NCI-H2029 treated with DMSO at 0.1 percent for 48 hours (cell line): ENCODE measurements around the gene ITFG1.
"Not testable (repeated sequence)": the region's sequence is repeated elsewhere in the genome, so short reads cannot be mapped to it uniquely, and the experiment has no call there.

Experiments used
- DNase-seq: peaks from one replicate; lab custom pipeline; 2025; lab: John Stamatoyannopoulos, UW

Gene ITFG1

GRCh38 chr16:47473004-47473403 lies 12.1 kb upstream of the ITFG1 start:
- not testable (repeated sequence) for DNase-seq

GRCh38 chr16:47470810-47471209 lies 9.9 kb upstream of the ITFG1 start:
- no peak for DNase-seq

DNA sequence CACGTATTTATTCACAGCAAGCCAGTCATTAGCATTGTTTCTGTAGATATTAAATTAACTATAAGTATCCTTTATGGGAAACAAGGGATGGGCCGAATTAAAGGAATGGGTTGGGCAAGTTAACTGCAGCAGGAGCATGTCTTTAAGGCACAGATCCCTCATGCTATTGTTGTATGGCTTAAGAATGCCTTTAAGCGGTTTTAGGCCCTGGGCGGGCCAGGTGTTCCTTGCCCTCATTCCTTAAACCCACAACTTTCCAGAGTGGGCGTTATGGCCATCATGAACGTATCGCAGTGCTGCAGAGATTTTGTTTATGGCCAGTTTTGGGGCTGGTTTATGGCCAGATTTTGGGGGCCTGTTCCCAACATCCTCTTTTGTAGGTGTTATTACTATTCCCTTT lies 9.3 kb upstream of the ITFG1 start:
- DNase-seq, result no peak

DNA sequence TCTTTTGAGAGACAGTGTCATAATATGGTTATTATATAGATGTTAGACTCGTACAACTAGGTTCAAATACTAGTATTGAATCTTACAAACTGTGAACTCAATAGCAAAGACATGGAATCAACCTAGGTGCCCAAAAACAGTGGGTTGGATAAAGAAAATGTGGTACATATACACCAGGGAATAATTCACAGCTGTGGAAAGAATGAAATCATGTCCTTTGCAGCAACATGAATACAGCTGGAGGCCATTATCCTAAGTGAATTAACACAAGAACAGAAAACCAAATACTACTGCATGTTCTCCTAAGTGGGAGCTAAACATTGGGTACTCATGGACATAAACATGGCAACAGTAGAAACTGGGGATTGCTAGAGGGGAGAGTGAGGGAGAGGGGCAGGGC lies 8.4 kb upstream of the ITFG1 start:
- no peak for DNase-seq

DNA sequence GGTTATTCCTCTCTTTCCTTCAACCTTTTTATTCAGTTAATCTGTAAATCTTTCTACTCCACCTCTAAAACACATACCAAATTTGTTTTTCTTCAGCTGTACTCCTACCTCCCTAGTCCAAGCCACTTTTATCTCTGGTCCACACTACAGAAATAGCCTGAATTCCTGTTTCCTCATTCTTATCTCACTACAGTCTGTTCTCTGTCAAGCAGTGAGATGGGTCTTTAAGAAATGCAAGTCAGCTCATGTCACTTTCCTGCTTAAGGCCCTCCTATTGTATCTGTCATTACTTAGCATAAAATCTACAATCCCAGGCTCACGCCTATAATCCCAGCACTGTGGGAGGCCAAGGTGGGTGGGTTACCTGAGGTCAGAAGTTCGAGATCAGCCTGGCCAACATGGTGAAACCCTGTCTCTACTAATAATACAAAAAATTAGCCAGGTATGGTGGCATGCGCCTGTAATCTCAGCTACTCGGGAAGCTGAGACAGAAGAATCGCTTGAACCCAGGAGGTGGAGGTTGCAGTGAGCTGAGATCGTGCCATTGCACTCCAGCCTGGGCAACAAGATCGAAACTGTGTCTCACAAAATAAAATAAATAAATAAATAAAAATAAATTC lies 7.3 kb upstream of the ITFG1 start:
- not testable (repeated sequence) for DNase-seq

DNA sequence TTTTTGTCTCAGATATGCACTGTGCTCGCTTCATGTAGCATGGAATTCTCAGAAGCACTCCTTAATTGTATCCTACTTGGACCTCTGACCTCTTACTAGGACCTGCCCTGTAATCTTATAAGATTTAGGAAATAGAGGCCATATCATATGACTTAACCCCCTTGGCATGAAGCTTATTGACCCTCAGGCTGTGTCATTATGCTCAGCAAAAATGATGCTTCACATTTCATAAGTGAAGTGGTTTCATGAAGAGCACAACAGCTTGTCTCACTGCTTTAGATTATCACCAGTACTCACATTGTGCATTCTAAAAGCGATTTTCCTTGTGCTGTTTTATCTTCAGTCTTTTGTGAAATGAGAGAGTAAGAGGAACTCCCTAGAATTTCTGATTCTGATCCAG lies 6.6 kb upstream of the ITFG1 start:
- DNase-seq, result no peak

DNA sequence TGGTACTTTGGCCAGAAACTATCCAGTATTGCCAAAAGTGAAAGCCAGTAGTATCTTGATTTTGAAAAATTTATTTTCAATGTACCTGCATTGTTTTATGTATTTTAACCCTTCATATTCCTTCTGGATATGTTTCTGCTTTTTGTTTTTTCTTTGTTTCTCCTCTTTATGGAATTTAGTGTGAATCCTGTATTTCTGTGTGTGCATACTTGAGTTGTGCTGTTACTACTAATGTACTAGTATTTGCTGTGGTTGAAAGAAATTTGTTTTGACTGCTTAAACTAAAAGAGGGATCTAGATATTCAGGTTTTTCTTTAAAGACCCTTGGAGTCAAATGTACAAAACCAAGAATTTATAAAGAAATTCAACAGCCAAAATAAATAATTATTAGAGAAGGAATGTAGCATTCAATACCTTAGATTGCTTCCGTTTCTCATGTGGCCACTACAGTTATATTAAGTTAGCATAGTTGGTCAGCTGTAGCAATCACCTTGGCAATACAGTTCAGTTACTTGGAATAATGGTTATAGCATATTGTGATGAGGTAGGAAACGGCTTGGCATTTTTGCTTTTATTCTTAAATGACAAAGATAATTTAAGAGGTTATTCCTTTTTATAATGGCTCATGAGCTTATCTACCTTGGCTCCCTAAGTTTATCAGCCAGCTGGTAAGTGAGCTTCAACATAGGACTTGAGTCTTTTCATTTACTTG lies 5.2 kb upstream of the ITFG1 start:
- DNase-seq, result no peak

- no peak for DNase-seq
Measured at GRCh38 chr16:47463771-47464624, 3.1 kb upstream of the ITFG1 start.

DNA sequence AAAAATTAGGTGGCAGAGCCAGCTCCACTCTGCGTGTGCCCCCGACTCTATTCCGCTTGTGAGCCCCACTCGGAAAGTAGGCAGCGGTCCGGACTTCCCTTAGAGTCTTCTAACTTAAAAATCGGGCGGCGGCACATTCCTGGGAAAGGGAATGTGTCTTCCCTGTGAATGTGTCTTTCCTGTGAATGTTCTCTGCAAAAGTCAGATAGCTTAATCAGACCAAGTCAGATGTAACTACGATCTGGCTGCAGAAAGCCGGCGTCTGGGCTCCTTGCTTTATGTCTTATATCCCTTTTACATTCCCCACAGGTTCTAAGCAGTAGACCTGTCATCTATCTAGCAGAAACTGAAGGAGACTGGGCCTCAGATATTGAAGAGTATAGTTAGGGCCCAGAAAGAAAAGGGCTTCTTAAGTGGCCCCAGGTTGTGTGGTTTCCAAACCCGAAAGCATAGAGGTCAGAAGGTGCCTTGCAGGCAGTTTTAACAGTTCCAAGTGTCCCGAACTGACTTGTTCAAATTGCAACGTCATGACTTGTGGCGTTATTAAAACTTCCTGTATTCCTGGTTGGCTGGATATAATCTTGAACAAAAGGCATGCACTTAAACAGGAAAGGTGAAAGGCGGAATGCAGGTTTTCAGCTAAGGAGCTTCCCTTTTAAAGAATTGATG lies 869 bp upstream of the ITFG1 start:
- no peak for DNase-seq

- DNase-seq, result no peak
Measured at GRCh38 chr16:47460359-47460710, 528 bp downstream of the ITFG1 start.

DNA sequence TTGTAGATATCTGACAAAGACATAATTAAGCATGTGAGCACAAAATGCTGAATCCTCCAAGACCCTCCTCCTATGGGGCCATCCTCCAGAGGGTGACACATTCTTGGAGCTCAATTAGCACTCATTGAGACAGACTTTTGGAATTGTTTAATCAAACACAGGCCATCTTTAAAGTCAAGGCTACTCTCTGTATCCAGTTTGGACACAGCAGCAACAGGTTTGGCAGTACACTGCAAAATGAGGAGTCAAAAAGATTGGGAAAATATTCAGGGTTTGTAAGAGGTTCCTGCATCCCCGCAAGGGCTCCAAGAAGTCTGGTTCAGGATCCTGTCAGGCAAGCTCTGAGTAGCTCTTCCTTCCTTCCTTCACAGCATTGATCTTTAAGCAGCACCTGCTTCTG lies 1.3 kb downstream of the ITFG1 start:
- no peak for DNase-seq

- no peak for DNase-seq
Measured at GRCh38 chr16:47458331-47458730, 2.5 kb downstream of the ITFG1 start.

DNA sequence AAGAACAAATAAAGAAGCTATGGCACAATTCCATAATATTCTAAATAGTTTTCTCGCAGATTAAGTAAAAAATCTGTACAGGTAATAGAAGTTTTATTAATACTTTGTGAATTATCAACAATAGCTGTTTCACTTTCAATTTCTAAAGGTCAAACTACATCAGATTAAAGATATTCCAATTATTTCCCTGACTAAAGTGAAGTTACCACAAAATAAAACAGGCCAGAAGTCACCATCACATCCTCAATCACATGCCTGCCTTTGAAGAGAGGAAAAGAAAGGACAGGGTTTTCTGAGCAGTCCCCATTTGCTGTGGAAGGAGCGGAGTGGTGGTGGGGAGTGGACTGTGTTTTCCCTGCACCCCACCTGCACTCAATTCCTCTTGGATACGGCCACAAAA lies 11.1 kb downstream of the ITFG1 start:
- no peak for DNase-seq

DNA sequence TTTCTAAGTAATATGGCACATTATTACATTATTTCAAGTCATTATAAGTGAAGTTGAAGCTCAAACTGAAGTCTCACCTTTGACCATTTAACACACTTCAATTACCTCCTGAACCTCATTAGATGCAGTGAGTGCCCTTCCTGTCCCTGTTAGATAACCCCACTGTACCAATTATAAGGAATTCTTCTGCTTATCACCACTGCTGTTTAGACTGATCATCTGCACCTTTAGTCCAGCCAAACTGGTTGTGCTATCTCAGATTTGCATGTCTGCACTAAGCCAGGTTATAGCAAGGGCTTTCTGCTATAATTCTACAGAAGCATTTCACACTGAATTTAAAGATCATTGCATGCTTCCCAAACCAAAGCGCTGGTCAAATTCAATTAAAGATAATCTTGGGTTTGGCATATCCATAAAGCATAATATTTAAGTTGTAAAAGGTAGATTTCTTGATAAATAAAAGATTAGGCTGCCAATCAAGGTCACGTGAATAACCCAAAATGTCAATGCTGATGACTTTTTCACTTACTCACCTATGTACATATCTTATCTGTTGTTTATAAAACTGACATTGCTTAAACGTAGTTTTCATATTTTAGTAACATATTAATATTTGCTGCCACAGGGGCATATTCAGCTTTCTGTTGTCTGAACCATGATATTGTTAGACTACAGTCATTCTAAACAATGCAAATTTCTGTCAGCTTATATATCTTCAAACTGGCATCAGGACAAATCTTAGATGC lies 11.9 kb downstream of the ITFG1 start:
- no peak for DNase-seq

DNA sequence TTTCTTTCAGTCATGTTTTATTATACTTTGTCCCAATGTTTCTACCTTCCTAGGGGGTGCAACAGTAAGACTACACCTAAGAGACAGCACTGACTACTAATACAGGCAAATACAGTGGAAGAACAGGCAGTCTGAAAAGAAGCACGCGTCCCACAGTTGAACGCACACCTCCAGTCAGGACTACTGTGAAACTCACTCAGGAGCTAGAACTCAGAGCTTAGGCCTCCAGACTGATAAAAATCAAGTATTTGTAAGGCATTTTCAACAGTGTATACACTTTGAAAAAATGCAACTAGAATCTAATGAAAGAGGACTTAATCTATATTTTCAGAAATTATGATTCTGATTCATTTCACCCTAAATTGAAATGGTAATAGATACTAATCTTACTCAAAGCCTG lies 14.4 kb downstream of the ITFG1 start:
- no peak for DNase-seq

GRCh38 chr16:47442884-47443283 lies 18.0 kb downstream of the ITFG1 start:
- DNase-seq, result not testable (repeated sequence)

DNA sequence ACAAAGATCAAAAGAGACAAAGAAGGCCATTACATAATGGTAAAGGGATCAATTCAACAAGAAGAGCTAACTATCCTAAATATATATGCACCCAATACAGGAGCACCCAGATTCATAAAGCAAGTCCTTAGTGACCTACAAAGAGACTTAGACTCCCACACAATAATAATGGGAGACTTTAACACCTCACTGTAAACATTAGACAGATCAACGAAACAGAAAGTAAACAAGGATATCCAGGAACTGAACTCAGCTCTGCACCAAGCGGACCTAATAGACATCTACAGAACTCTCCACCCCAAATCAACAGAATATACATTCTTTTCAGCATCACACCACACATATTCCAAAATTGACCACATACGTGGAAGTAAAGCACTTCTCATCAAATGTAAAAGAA lies 20.8 kb downstream of the ITFG1 start:
- DNase-seq, result not testable (repeated sequence)

- DNase-seq, result not testable (repeated sequence)
Measured at GRCh38 chr16:47434274-47434673, 26.6 kb downstream of the ITFG1 start.

DNA sequence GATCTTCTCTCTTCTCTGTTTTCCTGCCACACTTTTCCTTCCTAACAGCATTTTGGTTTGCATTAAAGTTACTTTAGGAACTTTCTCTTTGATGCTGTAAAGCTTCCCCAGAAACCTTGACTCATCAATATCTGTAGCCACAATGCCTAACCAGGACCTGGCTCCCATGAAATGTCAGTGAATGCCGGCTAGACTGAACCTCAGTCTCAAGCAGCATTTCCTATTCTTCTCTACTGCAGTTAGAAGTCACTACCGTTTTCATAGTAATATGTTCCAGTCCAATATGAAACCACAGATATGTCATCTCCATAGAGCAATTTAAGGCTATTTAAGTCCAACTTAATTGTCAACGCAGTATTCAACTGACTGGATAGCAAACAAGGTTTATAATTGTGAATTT lies 28.9 kb downstream of the ITFG1 start:
- DNase-seq, result no peak

DNA sequence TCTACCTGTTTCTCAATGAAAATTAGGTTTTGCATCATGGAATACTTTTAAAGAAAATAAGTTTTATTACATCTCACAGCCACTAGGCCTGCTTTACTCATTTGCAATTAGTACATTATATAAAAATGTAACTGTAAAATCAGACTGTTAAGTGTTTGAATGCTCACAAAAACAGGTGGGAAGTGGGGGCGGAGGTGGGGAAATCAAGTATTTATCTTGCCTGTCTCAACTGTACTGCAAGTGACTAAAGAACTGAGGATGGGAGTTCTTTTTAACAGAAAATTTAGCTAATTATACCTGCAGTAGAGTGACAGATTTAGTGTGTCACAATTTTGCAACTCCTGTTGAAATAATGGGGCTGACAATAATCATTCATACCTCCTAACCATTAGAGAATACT lies 34.1 kb downstream of the ITFG1 start:
- no peak for DNase-seq

DNA sequence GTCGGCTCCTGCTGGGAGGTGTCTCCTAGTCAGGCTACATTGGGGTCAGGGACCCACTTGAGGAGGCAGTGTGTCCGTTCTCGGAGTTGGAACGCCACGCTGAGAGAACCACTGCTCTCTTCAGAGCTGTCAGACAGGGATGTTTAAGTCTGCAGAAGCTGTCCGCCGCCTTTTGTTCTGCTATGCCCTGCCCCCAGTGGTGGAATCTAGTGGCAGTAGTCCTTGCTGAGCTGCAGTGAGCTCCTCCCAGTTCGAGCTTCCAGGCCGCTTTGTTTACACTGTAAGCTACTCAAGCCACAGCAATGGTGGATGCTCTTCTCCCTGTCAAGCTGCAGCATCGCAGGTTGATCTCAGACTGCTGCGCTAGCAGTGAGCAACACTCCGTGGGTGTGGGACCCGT lies 36.0 kb downstream of the ITFG1 start:
- no peak for DNase-seq

DNA sequence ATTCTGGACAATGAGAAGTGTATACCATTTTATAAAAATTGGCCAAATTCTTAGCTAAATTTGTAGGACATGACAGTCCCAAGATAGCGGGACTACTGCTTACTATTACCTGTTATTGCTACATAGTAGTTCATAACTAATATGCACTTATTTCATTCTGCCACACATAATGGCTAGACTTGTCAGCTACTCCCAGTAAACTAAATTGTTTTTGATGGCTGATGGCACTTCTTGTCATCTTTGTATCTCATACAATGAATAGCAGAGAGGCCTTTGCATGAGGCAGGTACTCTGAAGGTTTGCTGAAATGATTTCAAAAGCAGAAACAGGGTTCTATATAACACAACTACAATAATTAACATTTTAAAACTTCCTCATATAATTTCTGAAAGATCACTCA lies 44.0 kb downstream of the ITFG1 start:
- no peak for DNase-seq
